Coronary artery (tissue), 2 donors: ENCODE results near the gene HMGCS2.
"Not testable (repeated sequence)": the region's sequence is repeated elsewhere in the genome, so short reads cannot be mapped to it uniquely, and the experiment has no call there.

ENCODE experiments used
- DNase-seq: peaks from one replicate; pipeline ENCODE4 v3.0.0-alpha.2; 2017; ENCODE audit warnings: low spot score
- H3K27ac ChIP-seq, 2 donors: fragments of 200-600 bp; sonication (generic); one replicate each; pipeline ENCODE4 v1.5.1; 2016 to 2019
- H3K4me3 ChIP-seq: fragments of 200-600 bp; sonication (generic); 2 replicates; pipeline ENCODE4 v1.5.1; 2016; ENCODE audit warnings: mild to moderate bottlenecking, moderate library complexity
- CTCF ChIP-seq: fragments of 200-600 bp; sonication (generic); IDR thresholded peaks from one replicate; pipeline ENCODE4 v1.5.1; 2019; ENCODE audit warnings: antibody characterized with exemption

The HMGCS2 gene

GRCh38 chr1:119790451-119791198 lies 21.9 kb upstream of the HMGCS2 start:
- Histone ChIP-seq H3K4me3 (no peak overlapping the region), H3K27ac (no peak overlapping the region)
- TF ChIP-seq CTCF, result no peak
- DNase-seq, result no peak

- Histone ChIP-seq H3K27ac (no peak overlapping the region), H3K4me3 (no peak overlapping the region)
- no peak for TF ChIP-seq CTCF
- DNase-seq, result no peak
Observed at GRCh38 chr1:119787776-119788175, 19.1 kb upstream of the HMGCS2 start.

GRCh38 chr1:119786473-119787050 lies 17.9 kb upstream of the HMGCS2 start:
- not testable (repeated sequence) for H3K4me3 ChIP-seq, H3K27ac ChIP-seq, DNase-seq

GRCh38 chr1:119786046-119786445 lies 17.3 kb upstream of the HMGCS2 start:
- not testable (repeated sequence) for DNase-seq, H3K4me3 ChIP-seq, H3K27ac ChIP-seq

GRCh38 chr1:119784191-119784781 lies 15.6 kb upstream of the HMGCS2 start:
- TF ChIP-seq CTCF, result no peak
- no peak for DNase-seq
- Histone ChIP-seq H3K27ac (no peak overlapping the region), H3K4me3 (no peak overlapping the region)

- no peak overlapping the region for H3K4me3 ChIP-seq
- no peak for TF ChIP-seq CTCF
- no peak overlapping the region for H3K27ac ChIP-seq
- DNase-seq, result no peak
Observed at GRCh38 chr1:119783354-119784185, 14.9 kb upstream of the HMGCS2 start.

- Histone ChIP-seq H3K4me3 (no peak overlapping the region), H3K27ac (no peak overlapping the region)
- no peak for DNase-seq
- no peak for TF ChIP-seq CTCF
Observed at GRCh38 chr1:119782631-119783325, 14.1 kb upstream of the HMGCS2 start.
